Pancreas (tissue), 10 donors: Measurements from ENCODE around the gene BCL3. TPM values are rescaled to one million over a fixed set of nuclear protein-coding genes. Genes with fewer than 3 reads are reported as not detected.
A peak's percentile ranks its signal among the peaks of the same experiment; 100 is the strongest.

Experiments used
- ATAC-seq, 4 donors: fragments of 200-7000 bp; cut with Tn5 transposase; one replicate each; pipeline versions ENCODE4 v1.8.0 to v1.9.1; 2020; ENCODE audit warnings: mild to moderate bottlenecking in 4 of 4, moderate library complexity in 4 of 4
- DNase-seq, 6 donors: peaks; one replicate each; pipeline ENCODE4 v3.0.0-alpha.2; 2020
- FAIRE-seq: peaks from 2 replicates; lab custom pipeline; 2012; peaks lifted over from hg19 to GRCh38; lab: Jason Lieb, UNC
- H3K27ac ChIP-seq, 4 donors: fragments of 200-600 bp; sonication (generic); 1 replicate in 3 of 4; 2 replicates in 1 of 4; pipeline versions ENCODE4 v1.5.0 to v1.8.0; 2020
- H3K27me3 ChIP-seq, 4 donors: fragments of 200-600 bp; one replicate each; pipeline ENCODE4 v1.8.0; 2021
- H3K36me3 ChIP-seq, 3 donors: fragments of 200-600 bp; sonication (generic) in 1 of 3; one replicate each; pipeline versions ENCODE4 v1.5.0 to v1.8.0; 2020 to 2021
- H3K4me1 ChIP-seq, 3 donors: fragments of 200-600 bp; one replicate each; pipeline ENCODE4 v1.8.0; 2021
- H3K4me3 ChIP-seq, 4 donors: fragments of 200-600 bp; sonication (generic) in 2 of 4; one replicate each; pipeline versions ENCODE4 v1.5.0 to v1.8.0; 2020 to 2021
- H3K9me3 ChIP-seq, 4 donors: fragments of 200-600 bp; one replicate each; pipeline ENCODE4 v1.8.0; 2021
- WGBS, 2 donors: extraction: QIAGEN DNeasy Blood & Tissue Kit; methylation state at CpG; one replicate each; pipeline ENCODE4 v1.1.7; 2013; 5-methylcytosine and 5-hydroxymethylcytosine counted together
- intact Hi-C, 3 donors: fragments of 100-400 bp; cut with DNase I; formaldehyde crosslinking; loops; one replicate each; pipeline versions ENCODE4 v1.11.1 to v1.14.2; 2022
- polyA plus RNA-seq, 2 donors: library from polyadenylated mRNA; stranded (reverse); fragments of 200-250 nt; gene quantifications; one replicate each; pipeline ENCODE4 v1.2.3, GENCODE V29; 2013
- total RNA-seq, 6 donors: library from RNA; stranded (reverse); fragmentation: NEBNext Ultra II Directional in 4 of 6; extraction: Animal tissue kit (Norgen Biotek cat#: 25700) in 4 of 6; gene quantifications; one replicate each; pipeline versions ENCODE4 v1.2.1 to v1.2.4, GENCODE V29; 2021 to 2023
- TF ChIP-seq, protein P1 (sequence below), 4 donors: fragments of 200-600 bp; sonication (generic) in 3 of 4; IDR thresholded peaks; one replicate each; pipeline versions ENCODE4 v1.5.0 to v1.8.0; 2021; ENCODE audit warnings: antibody characterized with exemption in 4 of 4
- donor health status: healthy with polysubstance abuse.
- donor health status: DM: no; HTN: no; CAD: no; lungs with moderate emphysema.
- donor health status: DM: no; HTN: no; CAD: no.
- donor health status: control.
- donor health status: control.
- donor health status: Bipolar disorder and iron deficiency.
- donor health status: DM: yes; HTN: yes; CAD: no.
- donor health status: DM: no; HTN: no; CAD: no.
- donor health status: DM: no; HTN: no; CAD: no.
- donor health status: DM: yes; HTN: yes; CAD: no.

Gene BCL3
- total and polyA plus RNA-seq, 8 donors = 13.9 to 113 (median 36.5) TPM

DNA sequence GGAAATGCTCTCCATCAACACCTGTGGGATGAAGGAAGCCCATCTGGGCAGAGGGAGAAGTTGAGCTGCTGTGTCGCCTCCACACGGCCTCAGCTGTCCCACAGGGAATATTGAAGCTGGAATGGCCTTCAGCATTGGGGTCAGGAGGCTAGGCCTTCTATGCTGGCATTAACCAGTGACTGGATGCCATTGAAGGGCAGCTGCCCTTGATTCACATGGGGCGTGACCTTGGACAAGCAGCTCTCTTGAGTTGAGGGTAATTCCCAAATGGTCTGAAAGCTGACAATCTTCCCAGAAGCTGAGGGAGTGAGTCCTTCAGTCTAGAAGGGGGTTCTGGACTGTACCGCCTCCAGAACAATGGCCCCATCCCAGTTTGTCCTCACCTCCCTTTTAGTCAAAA is 6.7 kb downstream of the BCL3 start:
- H3K4me3 ChIP-seq = peak overlapping the region in 2 of 4 donors; percentile 49 to 80
- no peak for FAIRE-seq
- peaks cover 14 to 31% (median 21%) of the 10 kb centered on the region in 3 donors for H3K4me1 ChIP-seq
- TF ChIP-seq, protein P1, sequence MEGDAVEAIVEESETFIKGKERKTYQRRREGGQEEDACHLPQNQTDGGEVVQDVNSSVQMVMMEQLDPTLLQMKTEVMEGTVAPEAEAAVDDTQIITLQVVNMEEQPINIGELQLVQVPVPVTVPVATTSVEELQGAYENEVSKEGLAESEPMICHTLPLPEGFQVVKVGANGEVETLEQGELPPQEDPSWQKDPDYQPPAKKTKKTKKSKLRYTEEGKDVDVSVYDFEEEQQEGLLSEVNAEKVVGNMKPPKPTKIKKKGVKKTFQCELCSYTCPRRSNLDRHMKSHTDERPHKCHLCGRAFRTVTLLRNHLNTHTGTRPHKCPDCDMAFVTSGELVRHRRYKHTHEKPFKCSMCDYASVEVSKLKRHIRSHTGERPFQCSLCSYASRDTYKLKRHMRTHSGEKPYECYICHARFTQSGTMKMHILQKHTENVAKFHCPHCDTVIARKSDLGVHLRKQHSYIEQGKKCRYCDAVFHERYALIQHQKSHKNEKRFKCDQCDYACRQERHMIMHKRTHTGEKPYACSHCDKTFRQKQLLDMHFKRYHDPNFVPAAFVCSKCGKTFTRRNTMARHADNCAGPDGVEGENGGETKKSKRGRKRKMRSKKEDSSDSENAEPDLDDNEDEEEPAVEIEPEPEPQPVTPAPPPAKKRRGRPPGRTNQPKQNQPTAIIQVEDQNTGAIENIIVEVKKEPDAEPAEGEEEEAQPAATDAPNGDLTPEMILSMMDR (IDR thresholded peaks at IDR 0.05) = no peak
- 43% methylated on average over 4 of the region's 4 CpGs for WGBS, 2 donors
- ATAC-seq = peak in 1 of 4 donors; percentile 5
- peak in 3 of 6 donors; percentile 51 to 67 (median 60) for DNase-seq
- H3K36me3 ChIP-seq = peaks cover 0 to 8% (median 0%) of the 10 kb centered on the region in 3 donors
- H3K9me3 ChIP-seq = no peaks in the 10 kb centered on the region
- H3K27me3 ChIP-seq = no peaks in the 10 kb centered on the region
- intact Hi-C loops = no loop called here
- H3K27ac ChIP-seq = peak overlapping the region; percentile 79 to 96 (median 83)

DNA sequence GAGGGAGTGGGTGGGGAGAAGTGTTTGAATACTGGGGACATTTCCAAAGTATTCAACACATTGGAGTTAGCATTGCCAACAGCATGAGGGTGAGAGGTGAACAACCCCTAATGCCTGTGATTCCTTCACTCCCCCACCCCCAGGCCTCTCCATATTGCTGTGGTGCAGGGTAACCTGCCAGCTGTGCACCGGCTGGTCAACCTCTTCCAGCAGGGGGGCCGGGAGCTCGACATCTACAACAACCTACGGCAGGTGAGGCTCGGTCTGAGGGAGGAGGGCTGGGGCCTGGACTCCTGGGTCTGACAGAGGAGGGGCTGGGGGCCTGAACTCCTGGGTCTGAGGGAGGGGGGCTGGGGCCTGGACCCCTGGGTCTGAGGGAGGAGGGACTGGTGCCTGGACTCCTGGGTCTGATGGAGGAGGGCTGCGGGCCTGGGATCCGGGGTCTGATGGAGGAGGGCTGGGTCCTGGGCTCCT is 7.6 kb downstream of the BCL3 start:
- no peaks in the 10 kb centered on the region for H3K9me3 ChIP-seq
- no peak for ATAC-seq
- peaks cover 14 to 31% (median 15%) of the 10 kb centered on the region in 3 donors for H3K4me1 ChIP-seq
- peak overlapping the region in 1 of 4 donors; percentile 28 for H3K4me3 ChIP-seq
- peaks cover 0 to 8% (median 0%) of the 10 kb centered on the region in 3 donors for H3K36me3 ChIP-seq
- FAIRE-seq = no peak
- intact Hi-C loops = no loop called here
- WGBS, 2 donors = 55 to 75% methylated on average over 7 of the region's 7 CpGs
- peak overlapping the region; percentile 0 to 96 (median 50) for H3K27ac ChIP-seq
- peak in 5 of 6 donors; percentile 42 to 83 (median 62) for DNase-seq
- H3K27me3 ChIP-seq = no peaks in the 10 kb centered on the region
- TF ChIP-seq, protein P1 (IDR thresholded peaks at IDR 0.05) = no peak

DNA sequence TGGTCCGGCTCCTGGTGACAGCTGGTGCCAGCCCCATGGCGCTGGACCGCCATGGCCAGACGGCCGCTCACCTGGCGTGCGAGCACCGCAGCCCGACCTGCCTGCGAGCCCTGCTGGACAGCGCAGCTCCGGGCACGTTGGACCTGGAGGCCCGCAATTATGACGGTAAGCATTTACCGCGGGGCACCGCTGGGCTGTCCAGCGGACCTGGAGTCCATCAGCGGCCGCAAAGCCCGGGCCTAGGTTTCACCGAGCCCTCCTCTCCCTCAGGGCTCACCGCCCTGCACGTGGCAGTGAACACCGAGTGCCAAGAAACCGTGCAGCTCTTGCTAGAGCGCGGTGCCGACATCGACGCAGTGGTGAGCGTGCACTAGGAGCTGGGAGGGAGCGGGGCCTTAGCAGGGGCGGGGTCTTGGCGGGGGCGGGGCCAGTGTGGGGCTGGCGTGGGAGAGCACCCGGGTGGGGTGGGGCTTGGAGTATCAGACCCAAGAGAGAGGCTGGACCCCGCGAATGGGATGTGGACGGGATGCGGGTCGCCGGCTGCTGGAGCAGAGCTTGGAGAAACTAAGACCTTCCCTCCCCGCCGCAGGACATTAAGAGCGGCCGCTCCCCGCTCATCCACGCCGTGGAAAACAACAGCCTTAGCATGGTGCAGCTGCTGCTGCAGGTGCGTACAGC is 8.7 kb downstream of the BCL3 start:
- ATAC-seq (peak in 3 of 4 donors; percentile 14 to 49 (median 48)), DNase-seq (peak in 5 of 6 donors; percentile 65 to 85 (median 78))
- peaks cover 0 to 8% (median 0%) of the 10 kb centered on the region in 3 donors for H3K36me3 ChIP-seq

DNA sequence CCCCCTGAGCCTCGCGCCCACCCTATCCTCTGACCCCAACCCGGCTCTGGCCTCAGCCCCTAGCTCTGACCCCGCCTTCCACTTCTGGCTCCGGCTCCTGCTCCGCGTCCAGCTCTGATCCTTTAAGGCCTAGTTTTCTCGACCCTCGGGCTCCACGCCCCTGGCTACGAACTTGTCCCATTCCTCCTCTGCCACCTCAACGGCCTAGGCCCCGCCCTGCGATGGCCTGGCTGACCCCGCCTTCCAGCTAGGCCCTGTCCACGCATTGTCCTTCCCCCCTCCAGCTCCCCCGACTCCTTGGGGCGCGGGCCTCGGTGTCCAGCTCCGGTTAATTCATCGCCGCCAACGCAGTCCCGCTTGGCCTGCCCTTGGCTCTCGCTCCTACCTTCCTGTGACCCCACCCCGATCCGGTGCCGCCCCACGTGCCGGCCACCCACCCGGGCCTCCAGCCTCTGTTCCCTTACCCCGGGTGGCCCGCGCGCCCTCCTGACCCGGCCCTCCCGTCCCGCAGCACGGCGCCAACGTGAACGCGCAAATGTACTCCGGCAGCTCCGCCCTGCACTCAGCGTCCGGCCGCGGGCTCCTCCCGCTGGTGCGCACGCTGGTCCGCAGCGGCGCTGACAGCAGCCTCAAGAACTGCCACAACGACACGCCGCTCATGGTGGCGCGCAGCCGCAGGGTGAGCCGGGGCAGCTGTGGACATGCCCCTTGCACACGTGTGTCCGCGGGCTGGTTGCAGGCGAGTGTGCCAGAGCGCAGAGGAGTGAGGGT is 9.4 kb downstream of the BCL3 start:
- peak overlapping the region in 3 of 4 donors; percentile 21 to 33 (median 28) for H3K4me3 ChIP-seq
- peak in 5 of 6 donors; percentile 56 to 89 (median 72) for DNase-seq
- H3K27me3 ChIP-seq = no peaks in the 10 kb centered on the region
- FAIRE-seq = no peak
- ATAC-seq = peak in 2 of 4 donors; percentile 44 to 55
- H3K4me1 ChIP-seq = peaks cover 14 to 17% (median 15%) of the 10 kb centered on the region in 3 donors
- peak overlapping the region in 3 of 4 donors; percentile 30 to 60 (median 51) for H3K27ac ChIP-seq
- H3K9me3 ChIP-seq = no peaks in the 10 kb centered on the region
- intact Hi-C loops = no loop called here
- TF ChIP-seq, protein P1 (IDR thresholded peaks at IDR 0.05) = no peak
- peaks cover 0 to 8% (median 0%) of the 10 kb centered on the region in 3 donors for H3K36me3 ChIP-seq
- 60 to 73% methylated on average over 65 to 68 of the region's 68 CpGs for WGBS, 2 donors

More for the DNA sequence above, 8.7 kb downstream of the BCL3 start:
- H3K27me3 ChIP-seq = no peaks in the 10 kb centered on the region
- peaks cover 14 to 25% (median 15%) of the 10 kb centered on the region in 3 donors for H3K4me1 ChIP-seq
- no peaks in the 10 kb centered on the region for H3K9me3 ChIP-seq
- FAIRE-seq = no peak
- intact Hi-C loops = no loop called here
- peak overlapping the region in 3 of 4 donors; percentile 21 to 33 (median 28) for H3K4me3 ChIP-seq
- 59 to 78% methylated on average over 41 to 53 of the region's 53 CpGs for WGBS, 2 donors
- H3K27ac ChIP-seq = peak overlapping the region; percentile 60 to 96 (median 76)
- TF ChIP-seq, protein P1 (IDR thresholded peaks at IDR 0.05) = no peak
